Measurements from ENCODE around the gene TBX15.

The TBX15 gene

GRCh38 chr1:118890851-118891384 is 97.2 kb downstream of the TBX15 start:
- H3K4me3 ChIP-seq (ENCODE audit: low read depth, low read length), result no peak overlapping the region
- DNase-seq (ENCODE audit: low read depth), result no peak
- TF ChIP-seq CTCF (conservative IDR thresholded peaks at IDR 0.05; ENCODE audit: low read depth, low read length), result no peak

GRCh38 chr1:118884946-118885345 is 103.2 kb downstream of the TBX15 start:
- H3K4me3 ChIP-seq (ENCODE audit: low read depth, low read length), result no peak overlapping the region
- DNase-seq (ENCODE audit: low read depth), result no peak
- TF ChIP-seq CTCF (conservative IDR thresholded peaks at IDR 0.05; ENCODE audit: low read depth, low read length), result no peak

- DNase-seq (ENCODE audit: low read depth), result no peak
- no peak for TF ChIP-seq CTCF (conservative IDR thresholded peaks at IDR 0.05; ENCODE audit: low read depth, low read length)
Measured at GRCh38 chr1:118881751-118882150, 106.4 kb downstream of the TBX15 start.

GRCh38 chr1:118878661-118879060 is 109.5 kb downstream of the TBX15 start:
- no peak overlapping the region for H3K4me3 ChIP-seq (ENCODE audit: low read depth, low read length)
- TF ChIP-seq CTCF (conservative IDR thresholded peaks at IDR 0.05; ENCODE audit: low read depth, low read length), result no peak
- DNase-seq (ENCODE audit: low read depth), result no peak

More at GRCh38 chr1:118881751-118882150, 106.4 kb downstream of the TBX15 start:
- H3K4me3 ChIP-seq (ENCODE audit: low read depth, low read length), result no peak overlapping the region

- TF ChIP-seq CTCF (conservative IDR thresholded peaks at IDR 0.05; ENCODE audit: low read depth, low read length), result no peak
- no peak overlapping the region for H3K4me3 ChIP-seq (ENCODE audit: low read depth, low read length)
- no peak for DNase-seq (ENCODE audit: low read depth)
Measured at GRCh38 chr1:118877668-118878396, 110.3 kb downstream of the TBX15 start.

- DNase-seq (ENCODE audit: low read depth), result no peak
- no peak overlapping the region for H3K4me3 ChIP-seq (ENCODE audit: low read depth, low read length)
- no peak for TF ChIP-seq CTCF (conservative IDR thresholded peaks at IDR 0.05; ENCODE audit: low read depth, low read length)
Measured at GRCh38 chr1:118871582-118872171, 116.5 kb downstream of the TBX15 start.

Measured in choroid plexus epithelial cell (primary cell).